Muscle of back (tissue), 11 donors: Measurements from ENCODE around the gene UBE2D2. TPM values are rescaled to one million over a fixed set of nuclear protein-coding genes. Genes with fewer than 3 reads are reported as not detected.
"Not testable (repeated sequence)": the region's sequence is repeated elsewhere in the genome, so short reads cannot be mapped to it uniquely, and the experiment has no call there.

Source experiments
- DNase-seq, 3 donors: peaks; one replicate each; pipeline versions ENCODE4 v3.0.0 to v3.0.0-alpha.2; 2013
- polyA plus RNA-seq, 10 donors: library from polyadenylated mRNA; unstranded; fragments of 120-200 nt; gene quantifications; one replicate each; pipeline ENCODE4 v1.2.1, GENCODE V29; 2013; ENCODE audit not compliant: insufficient read length in 10 of 10

UBE2D2 gene
- polyA plus RNA-seq, 10 donors = 104 to 164 (median 120) TPM

- DNase-seq = no peak
These were observed 14.6 kb downstream of the UBE2D2 start for GRCh38 chr5:139575751-139576150.

GRCh38 chr5:139577689-139578290 lies 16.7 kb downstream of the UBE2D2 start:
- peak in 2 of 3 donors; percentile 17 to 19 for DNase-seq

- DNase-seq = no peak
These were observed 17.2 kb downstream of the UBE2D2 start for GRCh38 chr5:139578325-139578724.

- DNase-seq = not testable (repeated sequence)
These were observed 21.0 kb downstream of the UBE2D2 start for GRCh38 chr5:139582181-139582580.

- no peak for DNase-seq
These were observed 23.0 kb downstream of the UBE2D2 start for GRCh38 chr5:139584137-139584536.

- not testable (repeated sequence) for DNase-seq
These were observed 27.0 kb downstream of the UBE2D2 start for GRCh38 chr5:139588116-139588515.

GRCh38 chr5:139588962-139589361 lies 27.8 kb downstream of the UBE2D2 start:
- DNase-seq = no peak

GRCh38 chr5:139592289-139592688 lies 31.1 kb downstream of the UBE2D2 start:
- DNase-seq = no peak

GRCh38 chr5:139593076-139593475 lies 31.9 kb downstream of the UBE2D2 start:
- DNase-seq = not testable (repeated sequence)

GRCh38 chr5:139593716-139594319 lies 32.7 kb downstream of the UBE2D2 start:
- no peak for DNase-seq

- DNase-seq = no peak
These were observed 36.0 kb downstream of the UBE2D2 start for GRCh38 chr5:139597134-139597533.

- not testable (repeated sequence) for DNase-seq
These were observed 37.4 kb downstream of the UBE2D2 start for GRCh38 chr5:139598601-139598965.

GRCh38 chr5:139600336-139600949 lies 39.3 kb downstream of the UBE2D2 start:
- no peak for DNase-seq

- DNase-seq = no peak
These were observed 40.3 kb downstream of the UBE2D2 start for GRCh38 chr5:139601429-139601828.

- not testable (repeated sequence) for DNase-seq
These were observed 40.8 kb downstream of the UBE2D2 start for GRCh38 chr5:139601948-139602347.

- DNase-seq = no peak
These were observed 44.7 kb downstream of the UBE2D2 start for GRCh38 chr5:139605887-139606286.

GRCh38 chr5:139611703-139612584 lies 50.8 kb downstream of the UBE2D2 start:
- DNase-seq = no peak

GRCh38 chr5:139619861-139620260 lies 58.7 kb downstream of the UBE2D2 start:
- DNase-seq = no peak

GRCh38 chr5:139625398-139625797 lies 64.3 kb downstream of the UBE2D2 start:
- DNase-seq = not testable (repeated sequence)

GRCh38 chr5:139630855-139631254 lies 69.7 kb downstream of the UBE2D2 start:
- no peak for DNase-seq

- DNase-seq = no peak
These were observed 70.5 kb downstream of the UBE2D2 start for GRCh38 chr5:139631520-139632165.
